Loucy (cell line): Measurements from ENCODE around the gene GAK.

Experiments
- EZH2phosphoT487 ChIP-seq: fragments of 200-600 bp; IDR thresholded peaks from 2 replicates; pipeline ENCODE4 v1.6.1; 2018; ENCODE audit warnings: antibody characterized with exemption, mild to moderate bottlenecking, moderate library complexity, borderline replicate concordance
- TF ChIP-seq, protein P1 (sequence below): fragments of 200-600 bp; sonication (generic); conservative IDR thresholded peaks from 2 replicates; pipeline ENCODE4 v1.5.1; 2014; ENCODE audit warnings: mild to moderate bottlenecking, antibody characterized with exemption, low read length

DNA sequence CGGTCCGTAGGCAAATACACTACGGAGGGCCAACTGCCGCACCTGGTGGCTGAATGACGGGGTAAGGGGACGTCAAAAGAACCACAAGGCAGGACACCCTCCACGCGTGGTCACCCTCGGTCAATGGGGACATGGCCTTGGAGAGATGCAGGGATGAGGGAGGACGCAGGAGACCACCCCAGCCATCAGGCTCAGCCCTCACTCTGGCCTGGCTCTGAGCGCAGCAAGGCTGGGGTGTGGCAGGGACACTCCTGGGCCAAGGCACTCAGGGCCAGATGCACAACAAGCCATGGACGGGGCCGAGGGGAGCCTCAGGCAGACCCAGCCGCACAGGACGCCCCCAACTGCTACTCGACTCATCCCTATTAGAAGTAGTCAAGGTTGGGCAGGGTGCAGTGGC lies 36.5 kb downstream of the GAK start:
- TF ChIP-seq, protein P1, sequence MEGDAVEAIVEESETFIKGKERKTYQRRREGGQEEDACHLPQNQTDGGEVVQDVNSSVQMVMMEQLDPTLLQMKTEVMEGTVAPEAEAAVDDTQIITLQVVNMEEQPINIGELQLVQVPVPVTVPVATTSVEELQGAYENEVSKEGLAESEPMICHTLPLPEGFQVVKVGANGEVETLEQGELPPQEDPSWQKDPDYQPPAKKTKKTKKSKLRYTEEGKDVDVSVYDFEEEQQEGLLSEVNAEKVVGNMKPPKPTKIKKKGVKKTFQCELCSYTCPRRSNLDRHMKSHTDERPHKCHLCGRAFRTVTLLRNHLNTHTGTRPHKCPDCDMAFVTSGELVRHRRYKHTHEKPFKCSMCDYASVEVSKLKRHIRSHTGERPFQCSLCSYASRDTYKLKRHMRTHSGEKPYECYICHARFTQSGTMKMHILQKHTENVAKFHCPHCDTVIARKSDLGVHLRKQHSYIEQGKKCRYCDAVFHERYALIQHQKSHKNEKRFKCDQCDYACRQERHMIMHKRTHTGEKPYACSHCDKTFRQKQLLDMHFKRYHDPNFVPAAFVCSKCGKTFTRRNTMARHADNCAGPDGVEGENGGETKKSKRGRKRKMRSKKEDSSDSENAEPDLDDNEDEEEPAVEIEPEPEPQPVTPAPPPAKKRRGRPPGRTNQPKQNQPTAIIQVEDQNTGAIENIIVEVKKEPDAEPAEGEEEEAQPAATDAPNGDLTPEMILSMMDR, result no peak
- no peak for TF ChIP-seq EZH2phosphoT487
